Left forelimb (tissue), 1 donor: Measurements from ENCODE around the gene UTRN.

Source experiments
- DNase-seq: peaks from one replicate; pipeline ENCODE4 v3.0.0-alpha.2; 2018; ENCODE audit warnings: low spot score

Gene UTRN

GRCh38 chr6:144283646-144284477 is 1.3 kb upstream of the UTRN start:
- no peak for DNase-seq

- no peak for DNase-seq
Measured at GRCh38 chr6:144284478-144284782, 705 bp upstream of the UTRN start.

- DNase-seq, result no peak
Measured at GRCh38 chr6:144285548-144285797, 338 bp downstream of the UTRN start.

- DNase-seq, result peak; percentile 85
Measured at GRCh38 chr6:144285798-144286502, 815 bp downstream of the UTRN start.

- DNase-seq, result peak; percentile 80
Measured at GRCh38 chr6:144286503-144287393, 1.6 kb downstream of the UTRN start.

- DNase-seq, result no peak
Measured at GRCh38 chr6:144289006-144289405, 3.9 kb downstream of the UTRN start.

- DNase-seq, result no peak
Measured at GRCh38 chr6:144292372-144292771, 7.2 kb downstream of the UTRN start.

GRCh38 chr6:144294016-144294415 is 8.9 kb downstream of the UTRN start:
- DNase-seq, result no peak

- DNase-seq, result no peak
Measured at GRCh38 chr6:144295211-144295610, 10.1 kb downstream of the UTRN start.

- no peak for DNase-seq
Measured at GRCh38 chr6:144295981-144296767, 11.0 kb downstream of the UTRN start.

GRCh38 chr6:144296973-144297372 is 11.8 kb downstream of the UTRN start:
- DNase-seq, result no peak

GRCh38 chr6:144297511-144298100 is 12.5 kb downstream of the UTRN start:
- DNase-seq, result no peak

GRCh38 chr6:144298194-144298593 is 13.1 kb downstream of the UTRN start:
- no peak for DNase-seq

GRCh38 chr6:144298916-144299315 is 13.8 kb downstream of the UTRN start:
- no peak for DNase-seq

GRCh38 chr6:144302701-144303372 is 17.7 kb downstream of the UTRN start:
- no peak for DNase-seq

- DNase-seq, result no peak
Measured at GRCh38 chr6:144304223-144304848, 19.2 kb downstream of the UTRN start.

GRCh38 chr6:144305567-144305966 is 20.4 kb downstream of the UTRN start:
- no peak for DNase-seq

- DNase-seq, result no peak
Measured at GRCh38 chr6:144305985-144306384, 20.9 kb downstream of the UTRN start.

GRCh38 chr6:144307880-144308279 is 22.7 kb downstream of the UTRN start:
- no peak for DNase-seq

- DNase-seq, result no peak
Measured at GRCh38 chr6:144310765-144311164, 25.6 kb downstream of the UTRN start.

- DNase-seq, result no peak
Measured at GRCh38 chr6:144311361-144311760, 26.2 kb downstream of the UTRN start.
